ENCODE measurements around the gene SNAP47. TPM values are rescaled to one million over a fixed set of nuclear protein-coding genes. Genes with fewer than 3 reads are reported as not detected.

The SNAP47 gene
- total RNA-seq, 4 donors from 2014 or later = 23.7 to 63.2 (median 31.2) TPM

- TF ChIP-seq CTCF (IDR thresholded peaks at IDR 0.05) = no peak
- no peak for ATAC-seq (ENCODE audit: low FRiP score)
- no peak for DNase-seq (ENCODE audit: low spot score)
Observed at GRCh38 chr1:227718932-227719331, 16.3 kb upstream of the SNAP47 start.

- TF ChIP-seq CTCF (IDR thresholded peaks at IDR 0.05) = no peak
- DNase-seq (ENCODE audit: low spot score) = no peak
- no peak for ATAC-seq (ENCODE audit: low FRiP score)
Observed at GRCh38 chr1:227723474-227723873, 11.8 kb upstream of the SNAP47 start.

- no peak for TF ChIP-seq CTCF (IDR thresholded peaks at IDR 0.05)
- ATAC-seq (ENCODE audit: low FRiP score) (no peak), DNase-seq (ENCODE audit: low spot score) (no peak)
Observed at GRCh38 chr1:227725046-227725445, 10.2 kb upstream of the SNAP47 start.

DNA sequence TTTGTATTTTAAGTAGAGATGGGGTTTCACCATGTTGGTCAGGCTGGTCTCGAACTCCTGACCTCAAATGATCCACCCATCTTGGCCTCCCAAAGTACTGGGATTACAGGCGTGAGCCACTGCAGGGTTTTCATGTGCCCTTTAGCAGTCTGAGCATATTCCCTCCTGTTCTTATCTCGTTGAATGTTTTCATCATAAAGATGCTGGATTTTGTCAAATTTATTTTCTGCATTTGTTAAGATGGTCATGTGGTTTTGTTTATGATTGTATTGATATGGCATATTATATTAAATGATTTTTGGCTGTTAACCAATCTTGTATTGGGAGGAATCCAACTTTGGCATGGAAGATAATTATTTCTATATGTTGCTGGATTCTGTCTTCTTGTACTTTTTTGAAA is 8.9 kb upstream of the SNAP47 start:
- DNase-seq (ENCODE audit: low spot score) (no peak), ATAC-seq (ENCODE audit: low FRiP score) (no peak)
- no peak for TF ChIP-seq CTCF (IDR thresholded peaks at IDR 0.05)

DNA sequence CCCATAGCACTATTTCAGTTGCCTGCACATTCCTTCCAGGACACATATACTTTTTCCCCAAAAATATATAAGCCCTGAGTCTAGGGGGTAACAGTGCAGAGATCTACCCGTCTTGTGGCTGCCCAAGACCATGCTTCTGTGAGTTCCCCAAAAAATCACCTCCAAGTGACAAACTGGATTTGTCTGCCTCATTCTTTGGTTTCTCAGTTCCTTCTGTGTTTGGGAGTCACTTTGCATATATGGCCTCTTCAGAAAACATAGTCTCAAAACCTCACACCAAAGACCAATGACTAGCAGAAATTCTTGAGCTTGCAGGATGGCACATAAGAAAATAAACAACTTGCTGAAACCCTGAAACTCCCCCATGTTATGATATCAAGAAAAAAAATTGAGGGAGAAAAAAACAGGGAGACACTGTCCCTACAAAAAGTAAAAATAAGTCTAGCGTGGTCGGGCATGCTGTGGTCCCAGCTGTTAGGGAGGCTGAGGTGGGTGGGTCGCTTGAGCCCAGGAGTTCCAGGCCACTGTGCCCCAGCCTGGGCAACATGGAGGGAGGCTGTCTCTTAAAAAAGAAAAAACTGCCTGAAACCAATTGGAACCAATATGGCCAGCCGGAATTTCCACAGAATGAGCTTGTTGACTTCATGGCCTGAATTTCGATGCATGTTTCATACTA is 8.2 kb upstream of the SNAP47 start:
- no peak for TF ChIP-seq CTCF (IDR thresholded peaks at IDR 0.05)
- DNase-seq (ENCODE audit: low spot score) (no peak), ATAC-seq (ENCODE audit: low FRiP score) (no peak)

DNA sequence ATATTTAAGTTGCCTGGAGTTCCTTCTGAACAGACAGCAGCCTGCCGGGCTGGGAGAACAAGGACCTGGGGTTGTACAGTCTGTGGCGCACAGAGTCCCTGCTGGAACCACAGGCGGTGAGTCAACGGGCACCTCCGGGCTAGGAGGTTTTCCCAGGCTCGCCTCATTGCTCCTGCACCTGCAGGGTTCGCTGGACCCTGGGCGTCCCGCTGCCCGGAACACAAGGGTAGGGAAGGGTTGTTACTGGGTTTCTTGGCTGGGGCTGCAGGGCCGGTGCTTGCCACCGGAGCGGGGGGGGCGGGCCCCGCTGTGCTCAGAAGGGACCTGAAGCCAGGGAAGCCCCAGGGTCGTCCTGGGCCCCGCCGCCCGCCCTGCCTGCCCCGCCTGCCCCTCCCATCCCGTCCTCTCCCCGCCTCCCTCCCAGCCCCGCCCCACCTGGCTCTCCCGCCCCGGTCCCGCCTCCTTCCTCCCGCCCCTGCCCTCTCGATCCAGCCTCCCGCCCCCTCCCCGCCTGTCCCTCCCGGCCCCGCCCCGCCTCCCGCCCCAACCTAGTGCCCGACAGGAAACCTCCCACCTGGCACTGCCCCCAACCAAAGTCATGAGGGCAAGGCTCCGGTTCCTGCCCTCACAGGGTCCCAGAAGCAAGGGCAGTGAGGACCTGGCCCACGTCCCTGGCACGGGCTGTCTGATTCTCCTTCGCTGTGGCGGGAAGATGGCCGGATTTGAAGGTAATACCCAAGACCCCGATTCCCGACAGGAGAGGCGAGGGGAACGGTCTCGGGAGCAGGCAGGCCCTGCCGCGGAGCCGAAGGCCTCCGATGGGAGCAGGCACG is 7.0 kb upstream of the SNAP47 start:
- peak; percentile 78 for ATAC-seq (ENCODE audit: low FRiP score)
- DNase-seq (ENCODE audit: low spot score) = peak; percentile 41
- TF ChIP-seq CTCF (IDR thresholded peaks at IDR 0.05) = no peak

- DNase-seq (ENCODE audit: low spot score) (no peak), ATAC-seq (ENCODE audit: low FRiP score) (peak; percentile 24)
- TF ChIP-seq CTCF (IDR thresholded peaks at IDR 0.05) = no peak
Observed at GRCh38 chr1:227728892-227729143, 6.4 kb upstream of the SNAP47 start.
